ENCODE results near the gene FOXD1.

The FOXD1 gene

DNA sequence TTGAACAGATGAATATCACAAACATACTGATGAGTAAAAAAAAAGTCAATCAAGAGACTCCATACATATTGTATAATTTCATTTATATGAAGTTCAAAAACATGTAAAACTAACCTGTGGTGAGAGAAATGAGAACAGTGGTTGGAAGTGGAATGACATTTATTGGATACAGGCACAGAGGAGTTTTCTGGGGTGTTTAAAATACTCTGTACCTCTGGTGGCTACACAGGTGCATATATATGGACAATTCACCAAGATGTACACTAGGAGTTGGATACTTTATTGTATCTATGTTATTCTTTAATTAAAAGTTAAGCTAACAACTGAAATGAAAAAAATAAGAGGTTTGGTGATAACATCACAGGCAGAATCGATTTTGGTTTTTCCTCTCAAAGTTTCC is 14.1 kb downstream of the FOXD1 start:
- H3K4me3 ChIP-seq (ENCODE audit: low read depth, low read length): no peak overlapping the region
- no peak for DNase-seq (ENCODE audit: low read depth)
- TF ChIP-seq, protein P1, sequence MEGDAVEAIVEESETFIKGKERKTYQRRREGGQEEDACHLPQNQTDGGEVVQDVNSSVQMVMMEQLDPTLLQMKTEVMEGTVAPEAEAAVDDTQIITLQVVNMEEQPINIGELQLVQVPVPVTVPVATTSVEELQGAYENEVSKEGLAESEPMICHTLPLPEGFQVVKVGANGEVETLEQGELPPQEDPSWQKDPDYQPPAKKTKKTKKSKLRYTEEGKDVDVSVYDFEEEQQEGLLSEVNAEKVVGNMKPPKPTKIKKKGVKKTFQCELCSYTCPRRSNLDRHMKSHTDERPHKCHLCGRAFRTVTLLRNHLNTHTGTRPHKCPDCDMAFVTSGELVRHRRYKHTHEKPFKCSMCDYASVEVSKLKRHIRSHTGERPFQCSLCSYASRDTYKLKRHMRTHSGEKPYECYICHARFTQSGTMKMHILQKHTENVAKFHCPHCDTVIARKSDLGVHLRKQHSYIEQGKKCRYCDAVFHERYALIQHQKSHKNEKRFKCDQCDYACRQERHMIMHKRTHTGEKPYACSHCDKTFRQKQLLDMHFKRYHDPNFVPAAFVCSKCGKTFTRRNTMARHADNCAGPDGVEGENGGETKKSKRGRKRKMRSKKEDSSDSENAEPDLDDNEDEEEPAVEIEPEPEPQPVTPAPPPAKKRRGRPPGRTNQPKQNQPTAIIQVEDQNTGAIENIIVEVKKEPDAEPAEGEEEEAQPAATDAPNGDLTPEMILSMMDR (IDR thresholded peaks at IDR 0.05; ENCODE audit: control insufficient read depth, extremely low read depth, insufficient read depth): no peak

DNA sequence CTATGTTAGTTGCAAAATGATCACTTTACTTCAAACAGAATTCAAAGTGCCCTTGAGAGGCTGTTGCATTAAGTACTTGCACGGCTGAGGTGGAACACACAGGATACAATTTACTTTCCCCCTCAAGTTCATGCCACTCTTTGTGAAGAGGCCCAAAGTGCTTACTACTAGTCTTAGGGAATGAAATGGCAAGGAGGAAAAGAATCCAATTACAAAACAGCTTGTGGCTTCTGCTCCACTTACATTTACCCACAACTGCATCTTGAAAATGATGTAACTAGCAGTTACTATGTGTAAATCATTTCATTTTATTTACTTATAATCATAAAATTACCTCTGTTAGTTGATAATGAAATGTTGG is 14.6 kb downstream of the FOXD1 start:
- no peak overlapping the region for H3K4me3 ChIP-seq (ENCODE audit: low read depth, low read length)
- no peak for DNase-seq (ENCODE audit: low read depth)
- TF ChIP-seq, protein P1 (IDR thresholded peaks at IDR 0.05; ENCODE audit: control insufficient read depth, extremely low read depth, insufficient read depth): no peak

DNA sequence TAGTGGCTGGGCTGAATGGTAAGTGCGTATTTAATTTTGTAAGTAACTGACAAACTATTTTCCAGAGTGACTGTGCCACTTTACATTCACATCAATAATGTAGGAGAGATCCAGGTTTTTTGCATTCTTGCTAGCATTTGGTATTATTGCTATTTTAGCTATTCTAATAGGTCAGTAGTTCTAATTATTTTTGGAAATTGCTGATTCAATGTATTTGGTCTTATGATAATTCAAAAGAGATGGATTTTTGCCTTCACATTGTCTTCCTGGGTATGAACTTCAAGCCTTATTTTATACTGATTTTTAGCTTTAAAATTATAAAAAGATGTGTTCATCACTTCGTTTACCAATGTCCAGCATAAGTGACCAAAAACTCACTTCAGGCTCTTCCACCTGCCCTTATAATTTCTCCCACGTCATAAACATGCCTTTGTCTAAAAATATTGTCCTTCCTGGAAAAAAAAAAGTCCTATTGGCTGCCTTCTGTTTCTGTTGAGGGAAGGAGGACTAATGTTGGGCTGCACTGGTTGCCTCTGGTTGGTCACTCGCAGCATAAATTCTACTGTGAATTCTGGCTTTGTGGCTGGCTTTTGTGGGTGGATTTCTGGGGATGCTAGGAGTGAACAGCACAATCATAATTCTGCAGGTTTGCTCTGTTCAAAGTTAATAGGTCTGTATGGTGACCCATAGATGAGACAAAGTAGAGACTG is 15.2 kb downstream of the FOXD1 start:
- DNase-seq (ENCODE audit: low read depth): no peak
- TF ChIP-seq, protein P1 (IDR thresholded peaks at IDR 0.05; ENCODE audit: control insufficient read depth, extremely low read depth, insufficient read depth): no peak
- H3K4me3 ChIP-seq (ENCODE audit: low read depth, low read length): no peak overlapping the region

DNA sequence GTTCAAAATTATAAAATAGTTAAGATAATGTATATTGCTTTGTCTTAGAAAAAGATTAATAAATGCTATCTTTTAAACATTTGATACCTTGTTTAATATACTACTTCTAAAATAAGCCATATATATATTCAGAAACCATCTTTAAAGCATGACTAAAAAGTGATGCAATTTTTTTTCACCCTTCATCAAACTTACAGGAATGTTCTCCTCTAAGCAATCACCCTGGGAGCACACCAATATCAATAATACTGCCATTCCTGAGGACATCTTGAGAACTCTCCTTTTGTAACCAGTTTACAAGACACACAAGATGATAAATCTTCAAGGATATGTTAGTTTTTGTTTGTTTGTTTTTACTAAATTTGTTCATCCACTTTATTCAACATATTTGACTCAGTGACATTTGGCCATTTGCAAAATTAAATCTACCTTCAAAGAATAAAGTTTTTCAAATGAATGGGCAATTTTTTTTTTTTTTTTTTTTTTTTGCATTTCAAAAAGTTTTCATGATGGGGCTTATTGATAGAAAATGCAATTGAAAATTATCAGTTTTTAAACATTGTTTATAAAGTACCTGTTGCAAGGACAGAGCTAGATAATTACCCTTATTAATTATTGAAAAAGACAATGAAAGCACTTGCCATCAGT is 17.2 kb downstream of the FOXD1 start:
- TF ChIP-seq, protein P1 (IDR thresholded peaks at IDR 0.05; ENCODE audit: control insufficient read depth, extremely low read depth, insufficient read depth): no peak
- DNase-seq (ENCODE audit: low read depth): no peak
- no peak overlapping the region for H3K4me3 ChIP-seq (ENCODE audit: low read depth, low read length)

DNA sequence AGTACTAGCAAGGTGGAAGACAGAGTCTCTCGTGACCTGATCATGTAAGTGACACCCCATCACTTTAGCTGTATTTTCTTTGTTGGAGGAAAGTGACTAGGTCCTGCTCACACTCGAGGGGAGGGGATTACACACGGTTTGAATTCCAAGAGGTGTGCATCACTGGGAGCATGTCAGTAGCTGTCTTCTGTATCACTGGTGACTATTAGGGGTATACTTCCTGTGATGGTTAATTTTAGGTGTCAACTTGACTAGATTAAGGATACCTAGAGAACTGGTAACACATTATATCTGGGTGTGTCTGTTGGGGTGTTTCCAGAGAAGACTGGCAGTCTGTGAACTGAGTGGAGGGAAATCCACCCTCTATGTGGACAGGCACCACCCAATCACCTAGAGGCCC is 22.5 kb downstream of the FOXD1 start:
- H3K4me3 ChIP-seq (ENCODE audit: low read depth, low read length): no peak overlapping the region

DNA sequence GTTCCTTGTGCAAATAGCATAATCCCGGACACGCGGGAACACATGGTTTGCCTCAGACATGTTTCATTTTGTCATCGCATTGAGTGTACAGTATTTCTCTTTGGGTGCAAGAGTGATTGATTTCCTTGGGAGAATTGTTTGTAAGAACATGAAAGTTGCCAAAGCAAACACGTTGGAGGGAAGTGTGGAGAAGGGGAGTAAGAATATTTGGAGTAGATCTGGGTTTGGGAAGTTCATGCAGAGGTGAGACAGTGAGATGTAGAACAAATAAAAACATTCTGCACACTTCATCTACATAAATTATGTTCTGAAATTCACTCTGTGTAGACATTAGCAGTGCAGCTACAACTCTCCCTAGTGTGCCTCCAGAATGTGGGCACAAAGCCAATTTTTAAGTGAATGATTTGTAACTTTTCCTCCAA is 24.0 kb downstream of the FOXD1 start:
- H3K4me3 ChIP-seq (ENCODE audit: low read depth, low read length): no peak overlapping the region
- TF ChIP-seq, protein P1 (IDR thresholded peaks at IDR 0.05; ENCODE audit: control insufficient read depth, extremely low read depth, insufficient read depth): no peak
- DNase-seq (ENCODE audit: low read depth): peak; percentile 66

More for the DNA sequence above, 22.5 kb downstream of the FOXD1 start:
- TF ChIP-seq, protein P1 (IDR thresholded peaks at IDR 0.05; ENCODE audit: control insufficient read depth, extremely low read depth, insufficient read depth): no peak
- DNase-seq (ENCODE audit: low read depth): no peak

Measured in LNCaP clone FGC (cell line).